ENCODE data around the gene GRIK1.

GRCh38 chr21:29634418-29634817 lies 305.4 kb downstream of the GRIK1 start:
- TF ChIP-seq CTCF (IDR thresholded peaks at IDR 0.05; ENCODE audit: borderline replicate concordance, extremely low read depth, low read length, poor library complexity, severe bottlenecking) (no peak), EZH2 (IDR thresholded peaks at IDR 0.05; ENCODE audit: borderline replicate concordance, low read depth, low read length, severe bottlenecking) (no peak)
